A549 treated with dexamethasone at 1 μM for 4 hours (cell line): ENCODE measurements around the gene VAMP8. TPM values are rescaled to one million over a fixed set of nuclear protein-coding genes. Genes with fewer than 3 reads are reported as not detected.

Experiments
- total RNA-seq: library from RNA; stranded (reverse); fragments of 200-300 nt; extraction: Qiagen RNA extraction; gene quantifications from 5 replicates; pipeline ENCODE4 v1.2.3, GENCODE V29; 2022

Gene VAMP8
- 13.9 to 21.4 TPM (median 15.6 TPM) in 5 replicates for total RNA-seq

GRCh38 chr2:85577386-85578242, at the start of gene VAMP8:
Gene VAMP8 (plus strand): TSS chr2:85577586. CDS start chr2:85577647, 61 bp downstream.

GRCh38 chr2:85538507-85539360, 38.7 kb upstream of the VAMP8 start, which contains the start of gene MAT2A:
Gene MAT2A (plus strand): TSS chr2:85539168. CDS start chr2:85539288, 120 bp downstream.

DNA sequence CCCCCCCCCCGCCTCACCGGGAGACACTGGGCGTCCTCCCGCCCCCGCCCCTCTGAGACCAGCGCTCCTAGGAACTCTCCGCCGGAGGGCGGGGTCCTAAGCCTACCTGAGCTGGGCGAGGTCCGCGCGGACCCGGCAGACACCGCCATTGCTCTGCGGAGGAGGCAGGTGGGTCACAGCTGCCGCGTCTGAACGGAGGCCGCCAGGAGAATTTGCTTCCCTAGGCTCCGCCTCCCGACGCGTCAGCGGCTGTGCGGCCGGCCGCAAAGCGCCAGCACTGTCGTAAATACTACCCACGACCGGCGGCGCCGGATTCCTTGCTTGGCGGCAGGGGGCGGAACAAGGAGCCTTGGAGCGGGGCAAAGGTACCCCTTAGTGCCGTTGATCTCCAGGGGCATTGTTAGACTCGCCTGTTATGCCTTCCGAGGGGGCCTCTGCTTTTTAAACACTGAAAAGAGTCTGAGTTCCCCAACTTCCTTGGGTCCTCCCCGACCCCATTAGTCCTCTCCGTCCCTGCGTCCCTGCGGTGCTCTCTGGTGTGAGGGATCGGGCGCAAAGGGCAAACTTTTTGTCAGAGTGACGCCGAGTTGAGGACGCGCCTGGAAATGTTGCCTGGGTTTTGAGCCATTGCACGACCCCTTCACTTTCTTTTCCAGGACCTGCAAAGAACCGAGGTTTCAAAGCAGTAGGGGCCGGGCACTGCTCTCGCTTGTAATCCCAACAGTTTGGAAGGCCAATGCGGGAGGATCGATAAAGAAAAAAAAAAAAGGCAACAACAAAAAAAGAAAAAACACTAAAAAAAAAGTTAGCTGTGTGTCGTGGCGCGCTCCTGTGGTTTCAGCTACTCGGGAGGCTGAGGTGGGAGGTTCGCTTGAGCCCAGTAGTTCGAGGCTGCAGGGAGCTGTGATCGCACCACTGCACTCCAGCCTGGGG, 15.8 kb upstream of the VAMP8 start, which contains the start of gene GGCX:
Gene GGCX (minus strand): TSS at position 214 of the 933 bp plus-strand sequence. CDS start 65 bp downstream, at position 149.

GRCh38 chr2:85584354-85584856, 7.0 kb downstream of the VAMP8 start, which contains the start of gene VAMP5:
Gene VAMP5 (plus strand): TSS chr2:85584431. CDS start chr2:85584491, 60 bp downstream.

DNA sequence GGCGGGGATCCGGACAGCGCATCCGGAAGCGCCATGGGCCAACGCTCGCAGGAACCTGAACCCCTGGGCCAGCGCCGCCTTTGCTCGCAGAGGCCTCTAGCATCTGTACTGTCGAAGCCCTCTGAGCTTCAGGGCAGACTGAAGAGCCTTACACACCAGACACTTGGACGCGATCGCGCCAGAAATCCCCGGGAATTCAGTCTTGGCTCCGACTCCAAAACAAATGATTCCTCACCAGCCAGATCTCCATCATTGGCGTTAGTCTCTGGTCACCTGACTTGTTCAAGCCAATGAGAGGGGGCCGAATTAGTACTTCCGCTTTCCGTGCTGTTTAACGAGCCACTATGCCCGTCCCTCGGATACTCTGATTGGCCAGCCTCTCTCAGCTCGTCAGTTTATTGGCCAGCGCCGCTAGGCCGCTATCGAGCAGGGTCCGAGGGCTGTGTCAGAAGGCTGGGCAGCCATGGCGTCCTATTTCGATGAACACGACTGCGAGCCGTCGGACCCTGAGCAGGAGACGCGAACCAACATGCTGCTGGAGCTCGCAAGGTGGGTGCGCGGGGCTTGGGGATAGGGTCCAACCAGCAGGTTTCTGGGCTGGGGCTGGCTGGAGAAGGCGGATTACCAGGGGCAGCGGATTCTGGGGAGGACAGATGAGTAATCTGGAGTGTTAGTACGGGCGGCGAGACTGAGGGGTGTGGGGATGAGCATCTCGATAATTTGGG, 18.1 kb downstream of the VAMP8 start, which contains the start of gene RNF181:
Gene RNF181 (plus strand): TSS at position 445 of the 725 bp plus-strand sequence. CDS start 19 bp downstream, at position 464.

GRCh38 chr2:85602476-85603234, 25.3 kb downstream of the VAMP8 start, which contains the start of gene TMEM150A:
Gene TMEM150A (minus strand): TSS chr2:85602698. CDS start chr2:85601948, 750 bp downstream.

DNA sequence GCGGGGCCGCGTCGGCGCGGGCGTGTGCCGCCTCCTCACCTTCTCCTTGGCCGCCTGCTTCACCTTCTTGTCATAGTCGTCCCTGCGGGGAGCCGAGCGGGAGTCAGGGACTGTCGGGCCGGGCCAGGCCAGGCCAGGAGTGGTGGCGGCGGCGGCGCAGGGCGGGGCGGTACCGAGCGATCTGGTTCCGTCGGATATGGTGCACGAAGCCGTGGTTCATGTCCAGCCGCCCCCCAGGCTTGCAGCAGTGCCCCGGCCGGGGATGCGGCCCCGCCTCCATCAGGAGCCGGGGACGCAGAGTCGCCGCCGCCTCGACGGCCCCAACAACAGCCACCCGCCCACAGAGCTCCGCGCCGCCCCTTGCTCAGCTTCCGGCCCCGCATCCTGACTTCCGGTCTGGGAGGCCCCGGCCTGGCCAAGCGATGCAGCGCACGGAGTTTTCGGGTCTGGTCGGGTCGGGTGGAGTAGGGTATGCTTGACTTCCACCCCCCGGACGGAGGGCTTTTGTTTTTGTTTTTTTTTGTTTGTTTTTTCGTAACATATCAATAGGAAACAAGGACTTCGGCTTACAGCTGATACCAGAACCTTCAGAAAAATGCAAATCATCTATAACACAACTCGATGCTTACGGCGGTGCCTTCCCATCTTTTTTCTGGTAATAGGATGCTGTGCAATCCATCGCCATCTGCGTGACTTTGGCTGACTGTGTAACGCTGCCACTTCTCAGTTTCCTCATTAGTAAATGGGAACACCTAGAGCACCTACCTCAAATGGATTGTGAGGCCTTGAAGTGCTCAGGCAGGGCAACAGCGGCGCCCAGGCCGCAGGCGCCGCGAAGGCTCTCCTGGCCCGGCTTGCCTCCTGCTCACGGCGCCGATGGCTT, 34.6 kb downstream of the VAMP8 start, which contains the start of gene C2orf68:
Gene C2orf68 (minus strand): TSS at position 362 of the 883 bp plus-strand sequence. CDS start 82 bp downstream, at position 280.

Other genes starting within 250 kb of the VAMP8 start
- 89.8 to 121 TPM (median 114 TPM) in 5 replicates for gene TGOLN2, start 249.6 kb upstream of the VAMP8 start, total RNA-seq
- 47.8 to 57.1 TPM (median 51.4 TPM) in 5 replicates for gene RETSAT, start 223.1 kb upstream of the VAMP8 start, total RNA-seq
- gene ELMOD3, start 222.8 kb upstream of the VAMP8 start, total RNA-seq: 10.2 to 10.8 TPM (median 10.5 TPM) in 5 replicates
- 90.5 to 114 TPM (median 92.1 TPM) in 5 replicates for gene CAPG, start 167.2 kb upstream of the VAMP8 start, total RNA-seq
- 0.66 to 1.1 TPM (median 0.98 TPM) in 5 replicates for gene SH2D6, start 158.9 kb upstream of the VAMP8 start, total RNA-seq
- 523 to 615 TPM (median 601 TPM) in 5 replicates for gene MAT2A, start 38.4 kb upstream of the VAMP8 start, total RNA-seq
- gene GGCX, start 16.1 kb upstream of the VAMP8 start, total RNA-seq: 38.3 to 43.4 TPM (median 41.7 TPM) in 5 replicates
- gene VAMP5, start 6.8 kb downstream of the VAMP8 start, total RNA-seq: 0.13 to 0.15 TPM (median 0.14 TPM) in 3 of 5 replicates, not detected in the others
- 163 to 193 TPM (median 170 TPM) in 5 replicates for gene RNF181, start 18.2 kb downstream of the VAMP8 start, total RNA-seq
- gene TMEM150A, start 25.1 kb downstream of the VAMP8 start, total RNA-seq: 11.7 to 15.9 TPM (median 14.8 TPM) in 5 replicates
- 22.1 to 26.2 TPM (median 24.1 TPM) in 5 replicates for gene C2orf68, start 34.5 kb downstream of the VAMP8 start, total RNA-seq
- 70.9 to 76.6 TPM (median 73.4 TPM) in 5 replicates for gene USP39, start 38.6 kb downstream of the VAMP8 start, total RNA-seq
- gene SFTPB, start 90.6 kb downstream of the VAMP8 start, total RNA-seq: 0.09 to 0.22 TPM (median 0.16 TPM) in 4 of 5 replicates, not detected in the other
- 0.21 to 0.44 TPM (median 0.30 TPM) in 5 replicates for gene GNLY, start 116.8 kb downstream of the VAMP8 start, total RNA-seq
- 14.5 to 19.7 TPM (median 17.9 TPM) in 5 replicates for gene ATOH8, start 176.4 kb downstream of the VAMP8 start, total RNA-seq